Trophoblast cell (in vitro differentiated cells and primary cell): ENCODE data around the gene TRIM17.

Source experiments
- DNase-seq, 2 donors: peaks; one replicate each; pipeline ENCODE4 v3.0.0-alpha.2; 2016
- H2AFZ ChIP-seq: 2 replicates; pipeline ENCODE4 v1.6.1; 2013; ENCODE audit warnings: low read length, moderate library complexity, mild to moderate bottlenecking; ENCODE audit not compliant: insufficient read depth, poor library complexity
- H2AK5ac ChIP-seq: 2 replicates; pipeline ENCODE4 v1.6.1; 2013; ENCODE audit warnings: mild to moderate bottlenecking, low read length
- H2BK120ac ChIP-seq: 2 replicates; pipeline ENCODE4 v1.6.1; 2013; ENCODE audit warnings: low read length, mild to moderate bottlenecking, moderate library complexity; ENCODE audit not compliant: insufficient read depth, poor library complexity
- H2BK12ac ChIP-seq: 2 replicates; pipeline ENCODE4 v1.6.1; 2013; ENCODE audit warnings: mild to moderate bottlenecking, low read length, moderate library complexity
- H2BK5ac ChIP-seq: 2 replicates; pipeline ENCODE4 v1.6.1; 2013; ENCODE audit warnings: low read length, low read depth, moderate library complexity, mild to moderate bottlenecking; ENCODE audit not compliant: poor library complexity
- H3K14ac ChIP-seq: 2 replicates; pipeline ENCODE4 v1.6.1; 2013; ENCODE audit warnings: mild to moderate bottlenecking, low read length
- H3K18ac ChIP-seq: 2 replicates; pipeline ENCODE4 v1.6.1; 2013; ENCODE audit warnings: mild to moderate bottlenecking, low read length
- H3K23ac ChIP-seq: 2 replicates; pipeline ENCODE4 v1.6.1; 2013; ENCODE audit warnings: low read length
- H3K27ac ChIP-seq: 2 replicates; pipeline ENCODE4 v1.5.1; 2013; ENCODE audit warnings: low read depth, mild to moderate bottlenecking, inconsistent platforms, low read length, moderate library complexity
- H3K27me3 ChIP-seq: 2 replicates; pipeline ENCODE4 v1.6.1; 2013; ENCODE audit warnings: inconsistent platforms, mild to moderate bottlenecking, low read length, moderate library complexity; ENCODE audit not compliant: insufficient read depth
- H3K36me3 ChIP-seq, 2 experiments: 1 replicate in 1 of 2; 2 replicates in 1 of 2; pipeline ENCODE4 v1.6.1; 2013; ENCODE audit warnings: low read length in 2 of 2, mild to moderate bottlenecking in 2 of 2, moderate library complexity in 1 of 2; ENCODE audit not compliant: insufficient read depth in 2 of 2, control insufficient read depth in 1 of 2
- H3K4ac ChIP-seq: 2 replicates; pipeline ENCODE4 v1.6.1; 2013; ENCODE audit warnings: low read depth, mild to moderate bottlenecking, low read length, moderate library complexity
- H3K4me1 ChIP-seq, 2 experiments: 1 replicate in 1 of 2; 2 replicates in 1 of 2; pipeline ENCODE4 v1.6.1; 2013; ENCODE audit warnings: low read length in 2 of 2, mild to moderate bottlenecking in 2 of 2, moderate library complexity in 1 of 2; ENCODE audit not compliant: insufficient read depth in 2 of 2, control insufficient read depth in 1 of 2
- H3K4me2 ChIP-seq: 2 replicates; pipeline ENCODE4 v1.6.1; 2013; ENCODE audit warnings: inconsistent platforms, mild to moderate bottlenecking, low read length, moderate library complexity
- H3K4me3 ChIP-seq: 2 replicates; pipeline ENCODE4 v1.5.1; 2013; ENCODE audit warnings: mild to moderate bottlenecking, low read depth, low read length, inconsistent platforms
- H3K79me1 ChIP-seq: one replicate; pipeline ENCODE4 v1.6.1; 2013; ENCODE audit warnings: low read length
- H3K79me2 ChIP-seq: 2 replicates; pipeline ENCODE4 v1.6.1; 2013; ENCODE audit warnings: low read length, mild to moderate bottlenecking; ENCODE audit not compliant: control insufficient read depth, insufficient read depth, poor library complexity
- H3K9ac ChIP-seq: 2 replicates; pipeline ENCODE4 v1.6.1; 2013; ENCODE audit warnings: mild to moderate bottlenecking, low read length
- H3K9me3 ChIP-seq: 2 replicates; pipeline ENCODE4 v1.6.1; 2013; ENCODE audit warnings: low read depth, mild to moderate bottlenecking, control low read depth, inconsistent platforms, low read length; ENCODE audit not compliant: insufficient read depth
- H4K12ac ChIP-seq: 2 replicates; pipeline ENCODE4 v1.6.1; 2013; ENCODE audit warnings: low read depth, mild to moderate bottlenecking, low read length, moderate library complexity
- H4K8ac ChIP-seq: 2 replicates; pipeline ENCODE4 v1.6.1; 2013; ENCODE audit warnings: low read depth, mild to moderate bottlenecking, low read length, moderate library complexity
- H4K91ac ChIP-seq: one replicate; pipeline ENCODE4 v1.6.1; 2013; ENCODE audit warnings: low read depth, mild to moderate bottlenecking, low read length, moderate library complexity
- WGBS: extraction: QIAGEN DNeasy Blood & Tissue Kit; methylation state at CpG from one replicate; pipeline ENCODE4 v1.1.7; 2013; ENCODE audit warnings: missing lambda C conversion rate; ENCODE audit not compliant: insufficient read length, insufficient coverage; ENCODE audit errors: extremely low coverage; 5-methylcytosine and 5-hydroxymethylcytosine counted together

TRIM17 gene

DNA sequence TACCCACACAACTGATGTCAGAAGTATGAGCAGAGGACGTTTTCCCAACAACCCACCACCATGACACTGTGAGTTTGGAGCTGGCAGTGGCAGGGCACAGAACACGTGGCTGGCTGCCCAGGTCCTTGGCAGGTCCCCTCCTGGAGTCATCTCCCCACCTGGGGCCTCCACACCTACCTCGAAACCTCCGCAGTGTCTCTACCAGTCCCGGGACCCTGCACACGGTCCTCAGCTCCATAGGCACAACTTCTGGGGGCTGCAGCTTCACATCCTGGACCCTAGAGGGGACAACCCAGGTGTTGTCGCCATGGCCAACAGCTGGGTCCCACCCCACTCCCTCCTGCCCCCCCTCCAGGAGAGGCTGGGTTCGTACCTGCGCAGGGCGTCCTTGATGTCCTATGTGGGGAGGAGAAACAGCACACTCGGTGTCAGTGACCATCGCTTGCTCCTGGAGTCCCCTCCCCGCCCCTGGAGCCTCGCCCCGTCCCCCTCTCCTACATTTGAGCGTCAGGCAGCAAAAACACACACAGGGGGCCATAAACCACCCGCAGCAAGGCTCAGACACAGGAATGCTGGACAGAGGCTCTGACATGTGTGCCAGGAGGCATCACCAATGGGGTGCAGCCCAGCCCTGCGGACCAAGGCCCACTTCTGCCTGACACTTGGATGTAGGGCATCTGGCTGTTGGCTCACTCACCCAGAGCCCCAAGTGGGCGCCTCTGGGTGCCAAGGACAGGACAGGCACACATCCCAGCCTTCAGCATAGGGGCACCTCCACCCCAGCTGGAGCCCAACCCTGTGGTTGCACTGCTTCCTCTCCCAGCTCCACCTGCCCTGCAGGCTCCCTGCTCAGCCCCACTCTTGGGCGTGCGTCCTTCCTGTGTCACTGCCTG, 19.6 kb downstream of the TRIM17 start:
- H4K12ac ChIP-seq: no peak overlapping the region
- H2BK12ac ChIP-seq: no peak overlapping the region
- H3K9me3 ChIP-seq: peaks cover 3% of the 10 kb centered on the region
- H3K4me3 ChIP-seq: no peak overlapping the region
- no peaks in the 10 kb centered on the region for H3K27me3 ChIP-seq
- no peak overlapping the region for H3K23ac ChIP-seq
- H3K18ac ChIP-seq: no peak overlapping the region
- no peak overlapping the region for H4K8ac ChIP-seq
- H3K14ac ChIP-seq: no peak overlapping the region
- peaks cover 0 to 2% of the 10 kb centered on the region in 2 experiments for H3K4me1 ChIP-seq
- no peak overlapping the region for H3K4me2 ChIP-seq
- H2BK120ac ChIP-seq: no peak overlapping the region
- no peak overlapping the region for H3K4ac ChIP-seq
- no peak overlapping the region for H3K9ac ChIP-seq
- no peak overlapping the region for H2AK5ac ChIP-seq
- no peak overlapping the region for H3K27ac ChIP-seq
- no CpG with 5 or more reads among the region's 21 CpGs for WGBS
- peaks cover 84 to 87% of the 10 kb centered on the region in 2 experiments for H3K36me3 ChIP-seq
- H2BK5ac ChIP-seq: no peak overlapping the region
- H3K79me2 ChIP-seq: no peaks in the 10 kb centered on the region
- H4K91ac ChIP-seq: no peak overlapping the region
- DNase-seq: no peak
- H3K79me1 ChIP-seq: no peaks in the 10 kb centered on the region
- H2AFZ ChIP-seq: no peak overlapping the region

DNA sequence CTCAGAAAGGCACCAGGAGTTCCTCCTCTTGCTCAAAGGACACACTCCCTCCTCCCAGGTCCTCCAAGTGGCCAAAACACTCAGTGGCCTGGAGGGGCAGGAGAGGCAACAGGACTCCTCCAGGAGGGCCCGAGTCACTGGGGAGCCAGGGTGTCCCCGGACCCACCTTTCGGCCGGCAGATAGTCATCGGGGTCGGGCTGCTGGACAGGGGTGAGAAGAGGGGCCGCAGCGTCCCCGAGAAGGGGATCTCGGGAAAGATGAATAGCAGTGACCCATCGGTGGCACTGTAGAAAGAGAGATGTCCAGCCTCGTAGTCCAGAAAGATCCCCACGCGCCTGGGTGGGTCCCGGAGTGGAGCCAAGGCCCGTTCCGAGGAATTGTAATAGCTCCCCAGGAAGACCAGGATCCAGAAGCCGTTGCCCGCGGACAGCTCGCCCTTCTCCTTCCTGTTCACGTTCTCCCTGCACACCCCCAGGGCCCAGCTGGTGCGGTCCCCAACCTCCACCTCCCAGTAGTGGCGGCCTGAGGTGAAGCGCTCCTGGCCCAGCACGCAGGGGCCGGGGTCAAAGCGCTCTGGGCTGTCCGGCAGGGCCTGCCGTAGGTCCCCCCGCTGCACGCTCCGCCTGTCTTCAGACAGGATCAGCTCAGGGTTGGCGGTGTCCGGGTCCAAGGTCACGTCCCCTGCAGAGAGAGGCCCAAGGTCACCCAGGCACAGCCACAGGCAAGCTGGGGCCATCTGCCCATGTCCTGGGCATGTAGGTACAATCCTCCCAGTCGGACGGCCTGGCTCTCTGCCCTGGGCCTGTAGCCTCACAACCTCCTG, 21.9 kb downstream of the TRIM17 start:
- Histone ChIP-seq H3K4me2 (no peak overlapping the region), H3K23ac (no peak overlapping the region), H3K27me3 (no peaks in the 10 kb centered on the region), H3K4me3 (no peak overlapping the region), H3K4me1 (peaks cover 0 to 2% of the 10 kb centered on the region in 2 experiments), H3K14ac (no peak overlapping the region), H3K27ac (no peak overlapping the region), H2BK12ac (no peak overlapping the region), H3K9me3 (no peaks in the 10 kb centered on the region), H3K18ac (no peak overlapping the region), H2AFZ (no peak overlapping the region), H4K12ac (no peak overlapping the region), H2AK5ac (no peak overlapping the region), H4K91ac (no peak overlapping the region), H3K79me1 (no peaks in the 10 kb centered on the region), H2BK5ac (no peak overlapping the region), H4K8ac (no peak overlapping the region), H2BK120ac (no peak overlapping the region), H3K79me2 (no peaks in the 10 kb centered on the region), H3K4ac (no peak overlapping the region), H3K36me3 (peaks cover 62 to 66% of the 10 kb centered on the region in 2 experiments), H3K9ac (no peak overlapping the region)
- DNase-seq: no peak
- WGBS: no CpG with 5 or more reads among the region's 38 CpGs

DNA sequence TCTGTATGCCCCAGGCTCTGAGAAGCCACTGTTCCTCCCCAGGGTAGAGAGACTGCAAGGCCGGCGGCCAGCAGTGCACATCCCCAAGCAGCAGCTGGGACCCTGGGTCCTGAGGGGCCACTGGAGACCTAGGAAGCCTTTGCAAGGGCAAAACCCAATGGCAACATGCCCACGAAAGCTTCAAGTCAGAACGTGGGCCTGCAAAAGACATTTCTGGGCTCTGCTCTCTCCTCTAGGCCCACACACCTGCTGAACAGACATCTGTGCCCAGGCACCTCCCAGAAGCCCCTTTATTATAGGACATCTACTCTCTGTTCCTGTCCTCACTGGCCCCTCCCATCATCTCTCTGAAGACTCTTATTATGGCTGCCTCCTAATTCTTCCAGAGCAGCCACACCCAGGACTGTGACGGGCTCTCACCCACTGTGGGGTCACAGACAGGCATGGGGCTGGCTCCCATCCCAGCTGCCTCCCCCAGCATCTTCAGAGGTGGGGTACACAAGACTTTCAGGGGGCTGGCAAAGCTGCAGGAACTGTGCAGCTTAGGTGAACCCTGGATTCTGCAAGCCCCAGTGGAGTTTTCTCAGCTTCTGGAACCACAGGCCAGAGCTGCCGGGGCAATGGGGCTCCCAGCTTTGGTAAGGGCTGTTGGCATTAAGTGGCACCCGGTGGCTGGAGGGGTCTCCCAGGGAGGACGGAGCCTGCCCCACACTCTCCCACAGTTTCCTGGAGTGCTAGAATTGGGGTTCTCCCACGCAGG, 22.7 kb downstream of the TRIM17 start:
- no peak overlapping the region for H2AFZ ChIP-seq
- no peak overlapping the region for H2AK5ac ChIP-seq
- peaks cover 56 to 59% of the 10 kb centered on the region in 2 experiments for H3K36me3 ChIP-seq
- no peak overlapping the region for H3K4me2 ChIP-seq
- no peak overlapping the region for H3K18ac ChIP-seq
- WGBS: no CpG with 5 or more reads among the region's 9 CpGs
- H3K27me3 ChIP-seq: no peaks in the 10 kb centered on the region
- H2BK5ac ChIP-seq: no peak overlapping the region
- H2BK120ac ChIP-seq: no peak overlapping the region
- no peak for DNase-seq
- peaks cover 0 to 2% of the 10 kb centered on the region in 2 experiments for H3K4me1 ChIP-seq
- H3K9ac ChIP-seq: no peak overlapping the region
- no peak overlapping the region for H3K14ac ChIP-seq
- no peaks in the 10 kb centered on the region for H3K79me1 ChIP-seq
- no peak overlapping the region for H3K27ac ChIP-seq
- no peak overlapping the region for H4K8ac ChIP-seq
- H3K79me2 ChIP-seq: no peaks in the 10 kb centered on the region
- no peak overlapping the region for H3K4me3 ChIP-seq
- no peak overlapping the region for H3K23ac ChIP-seq
- H4K91ac ChIP-seq: no peak overlapping the region
- no peaks in the 10 kb centered on the region for H3K9me3 ChIP-seq
- H4K12ac ChIP-seq: no peak overlapping the region
- H2BK12ac ChIP-seq: no peak overlapping the region
- no peak overlapping the region for H3K4ac ChIP-seq

DNA sequence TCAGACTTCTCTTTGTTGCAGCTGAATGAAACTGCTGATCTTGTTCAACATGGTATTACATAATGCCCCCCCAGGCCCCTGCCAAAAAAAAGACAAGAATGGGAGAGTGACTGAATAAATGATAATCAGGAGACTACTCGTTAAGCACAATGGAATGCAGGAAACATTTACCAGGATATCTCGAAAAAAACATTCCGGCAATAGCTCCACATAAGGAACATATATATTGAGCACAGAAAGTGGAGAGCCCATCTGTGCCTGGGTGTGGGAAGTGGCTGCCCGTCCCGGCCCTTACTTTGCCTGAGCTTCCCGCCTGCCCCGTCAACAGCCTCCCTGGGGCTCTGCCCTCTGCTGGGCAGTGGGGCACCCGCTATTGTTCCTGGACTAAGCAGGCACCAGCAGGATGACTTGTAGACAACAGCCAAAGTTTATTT, 23.4 kb downstream of the TRIM17 start:
- no CpG with 5 or more reads among the region's 8 CpGs for WGBS
- no peaks in the 10 kb centered on the region for H3K79me2 ChIP-seq

More for the DNA sequence above, 23.4 kb downstream of the TRIM17 start:
- Histone ChIP-seq H3K36me3 (peaks cover 51 to 53% of the 10 kb centered on the region in 2 experiments), H2BK120ac (no peak overlapping the region), H2AK5ac (no peak overlapping the region), H2BK12ac (no peak overlapping the region), H4K8ac (no peak overlapping the region), H3K4me2 (no peak overlapping the region), H3K27me3 (no peaks in the 10 kb centered on the region), H3K79me1 (no peaks in the 10 kb centered on the region), H4K12ac (no peak overlapping the region), H3K9ac (no peak overlapping the region), H3K23ac (no peak overlapping the region), H3K18ac (no peak overlapping the region), H3K14ac (no peak overlapping the region), H3K4ac (no peak overlapping the region), H4K91ac (no peak overlapping the region), H3K4me3 (no peak overlapping the region), H3K4me1 (peaks cover 0 to 2% of the 10 kb centered on the region in 2 experiments), H2BK5ac (no peak overlapping the region), H3K27ac (no peak overlapping the region), H3K9me3 (no peaks in the 10 kb centered on the region), H2AFZ (no peak overlapping the region)
- peak; percentile 21 to 60 for DNase-seq
